ENCODE measurements around the gene TTC21B.
"Not testable (repeated sequence)": the region's sequence is repeated elsewhere in the genome, so short reads cannot be mapped to it uniquely, and the experiment has no call there.

Gene TTC21B

GRCh38 chr2:165876712-165877111 is 76.9 kb downstream of the TTC21B start:
- no peak for TF ChIP-seq POU2F2 (IDR thresholded peaks at IDR 0.05; ENCODE audit: low read depth, low read length)
- TF ChIP-seq TAF1 (IDR thresholded peaks at IDR 0.05; ENCODE audit: low read depth, low read length): no peak
- no peak for TF ChIP-seq PAX5 (IDR thresholded peaks at IDR 0.05; ENCODE audit: insufficient read depth, low read length, severe bottlenecking)
- DNase-seq (ENCODE audit: insufficient read length, low spot score) (no peak), FAIRE-seq (peak; percentile 35)

GRCh38 chr2:165876269-165876668 is 77.3 kb downstream of the TTC21B start:
- DNase-seq (ENCODE audit: insufficient read length, low spot score): no peak
- TF ChIP-seq POLR2A (IDR thresholded peaks at IDR 0.05; ENCODE audit: low read depth, low read length): no peak
- TF ChIP-seq TAF1 (IDR thresholded peaks at IDR 0.05; ENCODE audit: low read depth, low read length): no peak
- no peak for TF ChIP-seq PAX5 (IDR thresholded peaks at IDR 0.05; ENCODE audit: insufficient read depth, low read length, severe bottlenecking)
- TF ChIP-seq POLR2AphosphoS5 (IDR thresholded peaks at IDR 0.05; ENCODE audit: low read depth, low read length): no peak
- TF ChIP-seq SPI1 (IDR thresholded peaks at IDR 0.05; ENCODE audit: low read depth, low read length): no peak
- no peak for TF ChIP-seq POU2F2 (IDR thresholded peaks at IDR 0.05; ENCODE audit: low read depth, low read length)
- no peak for FAIRE-seq

- FAIRE-seq: peak; percentile 62
- no peak for TF ChIP-seq POU2F2 (IDR thresholded peaks at IDR 0.05; ENCODE audit: low read depth, low read length)
- no peak for TF ChIP-seq POLR2AphosphoS5 (IDR thresholded peaks at IDR 0.05; ENCODE audit: low read depth, low read length)
- TF ChIP-seq SPI1 (IDR thresholded peaks at IDR 0.05; ENCODE audit: low read depth, low read length): peak; percentile 52
- no peak for TF ChIP-seq TAF1 (IDR thresholded peaks at IDR 0.05; ENCODE audit: low read depth, low read length)
- no peak for TF ChIP-seq POLR2A (IDR thresholded peaks at IDR 0.05; ENCODE audit: low read depth, low read length)
- DNase-seq (ENCODE audit: insufficient read length, low spot score): peak; percentile 24
Observed at GRCh38 chr2:165874445-165875039, 79.0 kb downstream of the TTC21B start.

- no peak for DNase-seq (ENCODE audit: insufficient read length, low spot score)
- no peak for TF ChIP-seq SPI1 (IDR thresholded peaks at IDR 0.05; ENCODE audit: low read depth, low read length)
- no peak for TF ChIP-seq POU2F2 (IDR thresholded peaks at IDR 0.05; ENCODE audit: low read depth, low read length)
- TF ChIP-seq PAX5 (IDR thresholded peaks at IDR 0.05; ENCODE audit: insufficient read depth, low read length, severe bottlenecking): no peak
- TF ChIP-seq TAF1 (IDR thresholded peaks at IDR 0.05; ENCODE audit: low read depth, low read length): no peak
- no peak for TF ChIP-seq POLR2A (IDR thresholded peaks at IDR 0.05; ENCODE audit: low read depth, low read length)
- no peak for TF ChIP-seq POLR2AphosphoS5 (IDR thresholded peaks at IDR 0.05; ENCODE audit: low read depth, low read length)
- FAIRE-seq: no peak
Observed at GRCh38 chr2:165872101-165872791, 81.3 kb downstream of the TTC21B start.

GRCh38 chr2:165871025-165871424 is 82.6 kb downstream of the TTC21B start:
- no peak for DNase-seq (ENCODE audit: insufficient read length, low spot score)
- FAIRE-seq: no peak
- TF ChIP-seq POLR2A (IDR thresholded peaks at IDR 0.05; ENCODE audit: low read depth, low read length) (no peak), PAX5 (IDR thresholded peaks at IDR 0.05; ENCODE audit: insufficient read depth, low read length, severe bottlenecking) (no peak)

GRCh38 chr2:165870346-165870745 is 83.2 kb downstream of the TTC21B start:
- no peak for TF ChIP-seq TAF1 (IDR thresholded peaks at IDR 0.05; ENCODE audit: low read depth, low read length)
- TF ChIP-seq POU2F2 (IDR thresholded peaks at IDR 0.05; ENCODE audit: low read depth, low read length): no peak
- no peak for TF ChIP-seq POLR2AphosphoS5 (IDR thresholded peaks at IDR 0.05; ENCODE audit: low read depth, low read length)
- no peak for TF ChIP-seq PAX5 (IDR thresholded peaks at IDR 0.05; ENCODE audit: insufficient read depth, low read length, severe bottlenecking)
- TF ChIP-seq POLR2A (IDR thresholded peaks at IDR 0.05; ENCODE audit: low read depth, low read length): no peak
- no peak for TF ChIP-seq SPI1 (IDR thresholded peaks at IDR 0.05; ENCODE audit: low read depth, low read length)
- no peak for FAIRE-seq
- no peak for DNase-seq (ENCODE audit: insufficient read length, low spot score)

GRCh38 chr2:165868211-165868610 is 85.4 kb downstream of the TTC21B start:
- TF ChIP-seq TAF1 (IDR thresholded peaks at IDR 0.05; ENCODE audit: low read depth, low read length) (no peak), PAX5 (IDR thresholded peaks at IDR 0.05; ENCODE audit: insufficient read depth, low read length, severe bottlenecking) (no peak), SPI1 (IDR thresholded peaks at IDR 0.05; ENCODE audit: low read depth, low read length) (no peak), POLR2A (IDR thresholded peaks at IDR 0.05; ENCODE audit: low read depth, low read length) (no peak), POU2F2 (IDR thresholded peaks at IDR 0.05; ENCODE audit: low read depth, low read length) (no peak), POLR2AphosphoS5 (IDR thresholded peaks at IDR 0.05; ENCODE audit: low read depth, low read length) (no peak)
- FAIRE-seq (no peak), DNase-seq (ENCODE audit: insufficient read length, low spot score) (no peak)

GRCh38 chr2:165864296-165864695 is 89.3 kb downstream of the TTC21B start:
- FAIRE-seq: no peak

GRCh38 chr2:165863810-165864261 is 89.7 kb downstream of the TTC21B start:
- no peak for DNase-seq (ENCODE audit: insufficient read length, low spot score)
- TF ChIP-seq PAX5 (IDR thresholded peaks at IDR 0.05; ENCODE audit: insufficient read depth, low read length, severe bottlenecking) (no peak), SPI1 (IDR thresholded peaks at IDR 0.05; ENCODE audit: low read depth, low read length) (no peak), POLR2AphosphoS5 (IDR thresholded peaks at IDR 0.05; ENCODE audit: low read depth, low read length) (no peak), POU2F2 (IDR thresholded peaks at IDR 0.05; ENCODE audit: low read depth, low read length) (no peak), POLR2A (IDR thresholded peaks at IDR 0.05; ENCODE audit: low read depth, low read length) (no peak), TAF1 (IDR thresholded peaks at IDR 0.05; ENCODE audit: low read depth, low read length) (no peak)
- no peak for FAIRE-seq

More at GRCh38 chr2:165864296-165864695, 89.3 kb downstream of the TTC21B start:
- DNase-seq (ENCODE audit: insufficient read length, low spot score): no peak
- TF ChIP-seq PAX5 (IDR thresholded peaks at IDR 0.05; ENCODE audit: insufficient read depth, low read length, severe bottlenecking): no peak
- no peak for TF ChIP-seq POLR2AphosphoS5 (IDR thresholded peaks at IDR 0.05; ENCODE audit: low read depth, low read length)
- TF ChIP-seq SPI1 (IDR thresholded peaks at IDR 0.05; ENCODE audit: low read depth, low read length): no peak
- no peak for TF ChIP-seq POLR2A (IDR thresholded peaks at IDR 0.05; ENCODE audit: low read depth, low read length)
- TF ChIP-seq POU2F2 (IDR thresholded peaks at IDR 0.05; ENCODE audit: low read depth, low read length): no peak
- no peak for TF ChIP-seq TAF1 (IDR thresholded peaks at IDR 0.05; ENCODE audit: low read depth, low read length)

- FAIRE-seq; DNase-seq (ENCODE audit: insufficient read length, low spot score): not testable (repeated sequence)
Observed at GRCh38 chr2:165861083-165861482, 92.5 kb downstream of the TTC21B start.

GRCh38 chr2:165859723-165860122 is 93.9 kb downstream of the TTC21B start:
- not testable (repeated sequence) for FAIRE-seq; DNase-seq (ENCODE audit: insufficient read length, low spot score)

Data from GM12891 (cell line).